HG02798 (cell line): Measurements from ENCODE around the gene HLF.

ENCODE experiments used
- ATAC-seq: cut with Tn5 transposase; IDR thresholded peaks from one replicate; pipeline ENCODE4 v1.9.1; 2021; ENCODE audit warnings: mild to moderate bottlenecking; ENCODE audit not compliant: unreplicated experiment, poor library complexity

The HLF gene

GRCh38 chr17:55273579-55274354, 9.0 kb downstream of the HLF start:
- no peak for ATAC-seq

GRCh38 chr17:55274355-55275255, 9.8 kb downstream of the HLF start:
- no peak for ATAC-seq

GRCh38 chr17:55275894-55276804, 11.4 kb downstream of the HLF start:
- ATAC-seq: no peak

- ATAC-seq: no peak
Measured at GRCh38 chr17:55278173-55278961, 13.6 kb downstream of the HLF start.

GRCh38 chr17:55279203-55279602, 14.4 kb downstream of the HLF start:
- no peak for ATAC-seq

- no peak for ATAC-seq
Measured at GRCh38 chr17:55279788-55280187, 15.0 kb downstream of the HLF start.

- no peak for ATAC-seq
Measured at GRCh38 chr17:55280212-55280611, 15.5 kb downstream of the HLF start.

GRCh38 chr17:55281649-55282378, 17.1 kb downstream of the HLF start:
- ATAC-seq: no peak

GRCh38 chr17:55282379-55282702, 17.6 kb downstream of the HLF start:
- no peak for ATAC-seq

GRCh38 chr17:55282741-55283140, 18.0 kb downstream of the HLF start:
- ATAC-seq: no peak

- no peak for ATAC-seq
Measured at GRCh38 chr17:55283256-55283965, 18.7 kb downstream of the HLF start.

GRCh38 chr17:55284001-55284884, 19.5 kb downstream of the HLF start:
- ATAC-seq: no peak

GRCh38 chr17:55284944-55285339, 20.2 kb downstream of the HLF start:
- ATAC-seq: no peak

GRCh38 chr17:55285340-55286301, 20.9 kb downstream of the HLF start:
- ATAC-seq: no peak

GRCh38 chr17:55286681-55287589, 22.2 kb downstream of the HLF start:
- ATAC-seq: no peak
